Neural cell (in vitro differentiated cells): ENCODE data around the gene C8A. TPM values are rescaled to one million over a fixed set of nuclear protein-coding genes. Genes with fewer than 3 reads are reported as not detected.
A peak's percentile ranks its signal among the peaks of the same experiment; 100 is the strongest.

ENCODE experiments used
- H2AFZ ChIP-seq: fragments of 200-600, 300-800 bp; sonication (generic), shearing (Covaris generic); 2 replicates; pipeline ENCODE4 v1.6.0; 2014; ENCODE audit warnings: low read depth, mild to moderate bottlenecking, antibody characterized with exemption, low read length, moderate library complexity
- H3F3A ChIP-seq: fragments of 200-600 bp; shearing (Covaris generic); 2 replicates; pipeline ENCODE4 v1.6.1; 2016; ENCODE audit warnings: mild to moderate bottlenecking, moderate library complexity, mixed read lengths, antibody characterized with exemption, low read length; ENCODE audit not compliant: insufficient read depth, poor library complexity, severe bottlenecking
- H3K27ac ChIP-seq: fragments of 200-600, 300-800 bp; sonication (generic), shearing (Covaris generic); 2 replicates; pipeline ENCODE4 v1.5.1; 2014; ENCODE audit warnings: mild to moderate bottlenecking, low read length, moderate library complexity
- H3K27me3 ChIP-seq: fragments of 300-800, 200-600 bp; sonication (generic), shearing (Covaris generic); 2 replicates; pipeline ENCODE4 v1.6.0; 2014; ENCODE audit warnings: mild to moderate bottlenecking, low read depth, low read length, moderate library complexity; ENCODE audit not compliant: insufficient read depth
- H3K36me3 ChIP-seq: fragments of 300-800, 200-600 bp; sonication (generic), shearing (Covaris generic); 2 replicates; pipeline ENCODE4 v1.5.1; 2014; ENCODE audit warnings: mild to moderate bottlenecking, antibody characterized with exemption, low read length, moderate library complexity; ENCODE audit not compliant: insufficient read depth
- H3K4me2 ChIP-seq: fragments of 300-800, 200-600 bp; sonication (generic), shearing (Covaris generic); 2 replicates; pipeline ENCODE4 v1.6.0; 2014; ENCODE audit warnings: mild to moderate bottlenecking, low read length
- H3K4me3 ChIP-seq: fragments of 300-800, 200-600 bp; sonication (generic), shearing (Covaris generic); 2 replicates; pipeline ENCODE4 v1.5.1; 2014; ENCODE audit warnings: mild to moderate bottlenecking, low read length, moderate library complexity
- H3K79me2 ChIP-seq: fragments of 200-600 bp; shearing (Covaris generic); replicated peaks from 2 replicates; pipeline ENCODE4 v1.6.0; 2014; ENCODE audit warnings: mild to moderate bottlenecking, low read length, moderate library complexity; ENCODE audit not compliant: insufficient read depth
- H3K9ac ChIP-seq: fragments of 300-800, 200-600 bp; sonication (generic), shearing (Covaris generic); 2 replicates; pipeline ENCODE4 v1.6.1; 2016; ENCODE audit warnings: mild to moderate bottlenecking, low read length, mixed read lengths
- H3K9me2 ChIP-seq: fragments of 200-600 bp; shearing (Covaris generic); 2 replicates; pipeline ENCODE4 v1.6.1; 2016; ENCODE audit warnings: mild to moderate bottlenecking, low read length, mixed read lengths; ENCODE audit not compliant: insufficient read depth
- H3K9me3 ChIP-seq: fragments of 200-600, 300-800 bp; sonication (generic), shearing (Covaris generic); 2 replicates; pipeline ENCODE4 v1.6.1; 2016; ENCODE audit warnings: mild to moderate bottlenecking, mixed run types, low read length, moderate library complexity, mixed read lengths
- H4K20me1 ChIP-seq: fragments of 200-600 bp; shearing (Covaris generic); 2 replicates; pipeline ENCODE4 v1.6.1; 2016; ENCODE audit warnings: mild to moderate bottlenecking, mixed run types; ENCODE audit not compliant: insufficient read depth
- CTCF ChIP-seq: fragments of 450-650 bp; IDR thresholded peaks from 2 replicates; pipeline ENCODE4 v1.5.1; 2014; ENCODE audit warnings: antibody characterized with exemption, mild to moderate bottlenecking, moderate library complexity; ENCODE audit not compliant: poor library complexity, severe bottlenecking
- EP300 ChIP-seq: fragments of 450-650 bp; conservative IDR thresholded peaks from 2 replicates; pipeline ENCODE4 v1.6.1; 2014; ENCODE audit warnings: antibody characterized with exemption, mild to moderate bottlenecking, moderate library complexity; ENCODE audit not compliant: poor library complexity, severe bottlenecking
- EZH2 ChIP-seq: fragments of 200-600, 300-800 bp; shearing (Covaris generic), sonication (generic); IDR thresholded peaks from 2 replicates; pipeline ENCODE4 v1.6.1; 2014; ENCODE audit warnings: antibody characterized with exemption, low read length, borderline replicate concordance, mild to moderate bottlenecking; ENCODE audit not compliant: insufficient read depth, poor library complexity, severe bottlenecking
- MXI1 ChIP-seq: fragments of 450-650 bp; conservative IDR thresholded peaks from 2 replicates; pipeline ENCODE4 v1.6.1; 2014; ENCODE audit warnings: antibody characterized with exemption, mild to moderate bottlenecking; ENCODE audit not compliant: poor library complexity, severe bottlenecking
- POLR2AphosphoS5 ChIP-seq: IDR thresholded peaks from 2 replicates; pipeline ENCODE4 v1.6.1; 2012
- RAD21 ChIP-seq: fragments of 450-650 bp; conservative IDR thresholded peaks from 2 replicates; pipeline ENCODE4 v1.6.1; 2014; ENCODE audit warnings: antibody characterized with exemption, mild to moderate bottlenecking, moderate library complexity
- REST ChIP-seq: IDR thresholded peaks from 2 replicates; pipeline ENCODE4 v1.6.1; 2012; ENCODE audit warnings: borderline replicate concordance
- SMC3 ChIP-seq: fragments of 450-650 bp; conservative IDR thresholded peaks from 2 replicates; pipeline ENCODE4 v1.6.1; 2014; ENCODE audit warnings: antibody characterized with exemption, mild to moderate bottlenecking, moderate library complexity; ENCODE audit not compliant: poor library complexity
- TAF1 ChIP-seq: IDR thresholded peaks from 2 replicates; pipeline ENCODE4 v1.6.1; 2012; ENCODE audit warnings: low read depth
- polyA plus RNA-seq: library from polyadenylated mRNA; depleted of rRNA; stranded (reverse); fragments of >200 nt; gene quantifications from 2 replicates; pipeline ENCODE4 v1.2.3, GENCODE V29; 2014

The C8A gene
- polyA plus RNA-seq, 1 donor from 2014 or later: not detected

GRCh38 chr1:56819387-56819899, 35.2 kb upstream of the C8A start, which contains the start of gene FYB2:
FYB2 (minus strand) TSS chr1:56819404; CDS start chr1:56819290, 114 bp downstream.
- Histone ChIP-seq H3K27ac (no peak within 1 kb of the TSS), H3F3A (no peaks in the 10 kb centered on the region), H2AFZ (no peak within 1 kb of the TSS), H3K27me3 (no peaks in the 10 kb centered on the region), H4K20me1 (no peaks in the 10 kb centered on the region), H3K4me2 (no peak within 1 kb of the TSS), H3K4me3 (no peak within 1 kb of the TSS), H3K79me2 (no peaks in the 10 kb centered on the region), H3K9me2 (no peaks in the 10 kb centered on the region), H3K9ac (no peak within 1 kb of the TSS), H3K36me3 (no peaks in the 10 kb centered on the region), H3K9me3 (no peaks in the 10 kb centered on the region)
- TF ChIP-seq RAD21 (no peak), EP300 (no peak), SMC3 (no peak), CTCF (no peak), TAF1 (no peak), EZH2 (no peak), POLR2AphosphoS5 (no peak), MXI1 (no peak), REST (no peak)

- Histone ChIP-seq H3K36me3 (no peaks in the 10 kb centered on the region), H3K4me2 (no peak overlapping the region), H3K79me2 (no peaks in the 10 kb centered on the region), H3K9me2 (no peaks in the 10 kb centered on the region), H3K9me3 (no peaks in the 10 kb centered on the region), H3K9ac (no peak overlapping the region), H3K27ac (no peak overlapping the region), H3F3A (no peaks in the 10 kb centered on the region), H2AFZ (no peak overlapping the region), H3K4me3 (no peak overlapping the region), H4K20me1 (no peaks in the 10 kb centered on the region), H3K27me3 (no peaks in the 10 kb centered on the region)
- TF ChIP-seq TAF1 (no peak), MXI1 (no peak), RAD21 (peak; percentile 37), SMC3 (peak; percentile 19), EP300 (no peak), CTCF (peak; percentile 43), REST (no peak), EZH2 (no peak), POLR2AphosphoS5 (no peak)
These were observed 33.7 kb upstream of the C8A start for GRCh38 chr1:56820755-56821461.
